GM12874 (cell line): Measurements from ENCODE around the gene VWC2L.

Experiments
- TF ChIP-seq, protein P1 (sequence below): IDR thresholded peaks from 2 replicates; pipeline ENCODE4 v1.5.1; 2011; ENCODE audit warnings: low read depth, mild to moderate bottlenecking, control low read depth, low read length, moderate library complexity; ENCODE audit not compliant: insufficient read depth

VWC2L gene

DNA sequence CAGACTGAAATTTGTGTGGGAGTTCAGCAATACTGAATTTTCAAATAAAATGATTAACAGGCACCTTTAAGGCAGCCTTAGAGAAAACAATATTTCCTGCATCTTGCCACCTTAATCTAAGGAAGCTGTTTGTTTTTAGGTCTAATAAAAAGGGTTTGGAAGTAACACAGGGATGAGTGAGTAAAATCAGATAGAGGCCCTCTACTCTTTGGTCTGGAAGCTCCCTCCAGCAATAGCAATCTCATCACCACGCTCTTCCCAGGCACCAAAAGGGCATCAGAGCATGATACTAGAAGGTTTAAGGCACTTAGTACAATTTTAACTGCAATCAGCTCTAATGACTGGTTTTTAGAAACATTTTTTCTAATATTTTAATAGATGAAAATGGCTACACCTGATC, 155.6 kb downstream of the VWC2L start:
- TF ChIP-seq, protein P1, sequence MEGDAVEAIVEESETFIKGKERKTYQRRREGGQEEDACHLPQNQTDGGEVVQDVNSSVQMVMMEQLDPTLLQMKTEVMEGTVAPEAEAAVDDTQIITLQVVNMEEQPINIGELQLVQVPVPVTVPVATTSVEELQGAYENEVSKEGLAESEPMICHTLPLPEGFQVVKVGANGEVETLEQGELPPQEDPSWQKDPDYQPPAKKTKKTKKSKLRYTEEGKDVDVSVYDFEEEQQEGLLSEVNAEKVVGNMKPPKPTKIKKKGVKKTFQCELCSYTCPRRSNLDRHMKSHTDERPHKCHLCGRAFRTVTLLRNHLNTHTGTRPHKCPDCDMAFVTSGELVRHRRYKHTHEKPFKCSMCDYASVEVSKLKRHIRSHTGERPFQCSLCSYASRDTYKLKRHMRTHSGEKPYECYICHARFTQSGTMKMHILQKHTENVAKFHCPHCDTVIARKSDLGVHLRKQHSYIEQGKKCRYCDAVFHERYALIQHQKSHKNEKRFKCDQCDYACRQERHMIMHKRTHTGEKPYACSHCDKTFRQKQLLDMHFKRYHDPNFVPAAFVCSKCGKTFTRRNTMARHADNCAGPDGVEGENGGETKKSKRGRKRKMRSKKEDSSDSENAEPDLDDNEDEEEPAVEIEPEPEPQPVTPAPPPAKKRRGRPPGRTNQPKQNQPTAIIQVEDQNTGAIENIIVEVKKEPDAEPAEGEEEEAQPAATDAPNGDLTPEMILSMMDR, result no peak

DNA sequence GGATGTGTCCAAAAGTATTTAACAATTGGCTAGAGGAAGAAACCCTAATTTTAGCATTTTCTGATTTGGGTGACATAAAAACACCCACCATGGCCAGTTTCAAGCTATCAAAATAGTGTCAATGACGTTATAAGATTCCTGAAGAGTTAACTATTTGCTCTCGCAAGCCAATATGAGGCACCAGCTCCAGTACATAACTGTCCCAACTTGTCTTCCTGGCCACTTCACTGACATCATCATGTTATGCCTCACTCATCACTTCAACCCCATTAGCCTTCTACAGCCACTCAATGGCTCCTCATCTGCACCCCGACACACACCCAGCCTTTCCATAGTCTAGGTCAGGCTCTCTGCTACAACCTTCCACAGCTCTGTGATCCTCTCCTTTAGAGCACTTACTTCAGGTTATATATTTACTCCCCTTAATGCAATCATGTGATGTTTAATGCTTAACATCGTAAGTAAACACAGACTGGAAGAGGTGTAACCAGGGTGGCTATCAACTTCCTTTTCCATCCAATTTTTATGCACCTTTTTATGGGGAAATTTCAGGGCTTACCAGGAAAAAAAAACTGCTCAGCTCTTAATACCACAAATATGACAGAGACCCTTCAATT, 158.7 kb downstream of the VWC2L start:
- TF ChIP-seq, protein P1, result no peak

DNA sequence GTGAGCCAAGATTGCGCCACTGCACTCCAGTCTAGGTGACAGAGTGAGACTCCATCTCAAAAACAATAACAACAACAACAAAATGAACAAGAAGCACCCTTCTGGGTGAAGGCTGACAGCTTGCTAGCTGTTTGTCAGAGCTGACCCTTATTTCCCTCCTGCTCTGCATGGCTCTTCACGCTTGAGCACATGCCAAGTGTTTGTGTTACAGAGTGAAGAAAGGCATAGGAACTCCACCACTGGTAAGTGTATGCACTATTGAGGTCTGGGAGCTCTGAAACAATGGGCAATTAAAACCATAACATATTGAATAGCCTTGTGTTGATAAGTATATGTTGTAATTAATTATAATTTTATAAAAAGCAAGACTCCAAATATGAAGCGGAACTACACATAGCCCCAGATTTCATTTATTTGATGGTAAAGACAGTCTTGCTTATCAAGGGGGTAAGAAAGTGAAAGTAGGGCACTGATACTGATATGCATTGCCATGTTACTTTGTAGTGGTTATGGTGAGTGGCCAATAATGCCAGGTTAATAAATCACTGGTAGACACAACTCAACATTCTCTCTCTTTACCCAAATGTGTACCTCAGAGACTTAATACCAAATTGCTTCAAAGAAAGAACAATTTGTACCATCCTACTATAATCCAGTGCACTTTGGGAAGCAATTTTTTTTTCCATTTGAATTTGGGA, 163.4 kb downstream of the VWC2L start:
- TF ChIP-seq, protein P1, result no peak

DNA sequence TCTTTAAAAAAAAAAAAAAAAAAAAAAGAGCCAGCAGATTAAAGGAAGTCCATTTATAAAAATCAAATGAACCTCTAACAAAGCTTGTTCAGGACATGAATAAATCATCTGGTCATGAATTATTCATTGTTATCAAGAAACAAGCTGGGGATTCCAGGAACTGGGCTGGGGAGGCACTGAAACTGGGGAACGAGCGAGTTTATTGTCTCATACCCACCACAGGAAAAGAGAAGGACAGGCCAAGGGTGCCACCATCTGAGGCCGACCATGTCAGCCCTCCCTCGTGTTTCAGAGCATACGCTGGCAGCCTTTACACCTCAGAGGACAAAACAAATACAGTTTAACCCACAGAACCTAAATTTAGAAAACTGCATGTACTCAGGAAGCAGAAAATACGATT, 164.2 kb downstream of the VWC2L start:
- TF ChIP-seq, protein P1, result no peak

DNA sequence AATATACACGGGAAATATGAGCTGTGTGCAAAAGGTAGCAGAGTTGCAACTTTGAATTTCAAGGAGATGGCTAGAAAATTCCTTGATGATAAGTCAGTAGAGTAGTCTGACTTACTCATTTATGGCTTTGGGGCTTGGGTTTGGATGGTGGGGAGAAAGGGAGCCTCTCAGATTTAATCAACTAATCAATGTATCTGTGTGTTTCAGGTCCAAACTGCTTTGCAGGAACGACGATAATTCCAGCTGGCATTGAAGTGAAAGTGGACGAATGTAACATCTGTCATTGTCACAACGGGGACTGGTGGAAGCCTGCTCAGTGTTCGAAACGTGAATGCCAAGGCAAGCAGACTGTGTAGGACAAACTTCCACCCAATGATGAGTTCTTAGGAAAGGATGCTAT, 164.6 kb downstream of the VWC2L start:
- TF ChIP-seq, protein P1, result no peak

DNA sequence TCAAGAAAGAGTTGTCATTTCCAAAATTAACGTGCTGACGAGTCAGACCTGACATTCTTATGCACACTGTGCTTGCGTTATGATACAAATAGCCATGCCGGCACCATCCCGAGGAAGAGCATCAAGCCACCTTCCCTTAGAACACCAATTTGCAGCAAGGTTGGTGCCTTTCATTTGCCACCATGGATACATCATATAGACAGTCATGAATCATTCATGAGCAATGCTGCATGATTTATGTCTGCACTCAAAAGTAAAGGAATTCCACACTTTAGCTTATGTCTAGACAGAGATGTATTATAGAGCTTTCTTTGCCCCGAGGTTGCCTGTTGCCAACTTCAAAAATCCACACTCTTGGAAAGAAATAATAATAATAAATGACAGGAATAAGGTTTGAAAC, 166.9 kb downstream of the VWC2L start:
- TF ChIP-seq, protein P1, result no peak

DNA sequence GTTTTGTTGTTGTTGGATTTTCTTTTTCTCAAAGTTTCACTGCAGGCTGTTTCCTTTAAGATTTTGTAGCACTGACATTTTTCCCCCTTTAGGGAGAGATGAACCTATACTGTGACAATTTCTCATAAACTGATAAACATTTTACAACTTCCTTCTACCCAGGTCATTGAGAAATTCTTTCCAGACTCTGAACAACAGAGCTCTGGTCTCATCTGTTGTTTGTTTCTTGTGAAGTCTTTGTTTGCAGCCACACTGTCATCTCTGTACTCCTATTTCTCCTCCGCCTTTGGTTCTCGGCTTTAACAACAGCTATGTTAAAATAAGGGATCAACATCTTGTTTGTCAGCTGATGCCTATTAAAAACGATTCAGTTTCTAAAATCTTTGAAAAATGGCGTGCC, 167.6 kb downstream of the VWC2L start:
- TF ChIP-seq, protein P1, result no peak
